ENCODE data around the gene ATP2A2. TPM values are rescaled to one million over a fixed set of nuclear protein-coding genes. Genes with fewer than 3 reads are reported as not detected.
"Not testable (repeated sequence)": the region's sequence is repeated elsewhere in the genome, so short reads cannot be mapped to it uniquely, and the experiment has no call there.

Gene ATP2A2
- total RNA-seq, 2 donors from 2014 or later, result 247 to 359 TPM

DNA sequence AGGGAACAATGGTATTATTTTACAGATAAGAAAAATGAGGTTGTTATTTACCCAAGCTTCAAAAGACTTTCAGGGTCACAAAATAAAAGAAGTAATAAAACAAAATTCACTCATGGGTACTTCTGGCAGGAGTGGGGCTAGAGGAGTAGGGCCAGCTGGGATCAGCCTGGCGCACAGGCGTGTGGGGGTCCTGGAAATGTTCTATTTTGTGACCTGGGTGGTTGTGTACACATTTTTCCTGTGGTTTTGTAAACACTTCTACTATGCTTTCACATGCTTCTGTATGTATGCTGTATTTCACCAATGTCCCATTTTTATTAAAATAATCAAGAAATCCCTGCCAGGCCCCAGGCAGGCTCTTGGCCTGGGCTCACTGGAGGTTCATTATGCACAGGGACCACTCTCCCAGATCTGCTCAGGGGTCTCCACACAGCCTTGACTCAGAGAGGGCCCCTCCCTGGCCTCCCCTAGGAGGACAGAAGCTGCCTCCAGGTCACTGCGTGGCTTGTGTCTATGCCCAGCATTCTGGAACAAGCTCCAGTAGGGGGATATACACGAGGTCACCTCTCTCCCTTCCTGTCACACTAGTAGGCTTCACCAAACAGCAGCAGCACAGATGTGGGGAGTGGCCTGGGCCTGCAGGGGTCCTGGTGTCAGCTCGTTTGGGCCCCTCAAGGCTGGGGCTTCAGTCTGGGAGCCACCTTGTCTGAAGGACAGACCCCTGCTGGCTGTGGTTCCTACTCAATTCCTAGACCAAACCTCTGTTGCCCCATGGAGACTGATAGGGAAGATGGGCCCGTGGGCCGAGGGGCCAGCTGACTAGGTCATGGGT lies 84.7 kb downstream of the ATP2A2 start:
- no peaks in the 10 kb centered on the region for H3K36me3 Mint-ChIP-seq
- DNase-seq (ENCODE audit: low spot score), result no peak
- H3K4me1 Mint-ChIP-seq (ENCODE audit: low read depth in 2 of 2), result no peaks in the 10 kb centered on the region
- no peaks in the 10 kb centered on the region for H3K9me3 Mint-ChIP-seq
- no peak for ATAC-seq
- no peaks in the 10 kb centered on the region for H3K27me3 Mint-ChIP-seq
- H3K4me3 Mint-ChIP-seq, result no peak overlapping the region
- H3K27ac Mint-ChIP-seq, result no peak overlapping the region

DNA sequence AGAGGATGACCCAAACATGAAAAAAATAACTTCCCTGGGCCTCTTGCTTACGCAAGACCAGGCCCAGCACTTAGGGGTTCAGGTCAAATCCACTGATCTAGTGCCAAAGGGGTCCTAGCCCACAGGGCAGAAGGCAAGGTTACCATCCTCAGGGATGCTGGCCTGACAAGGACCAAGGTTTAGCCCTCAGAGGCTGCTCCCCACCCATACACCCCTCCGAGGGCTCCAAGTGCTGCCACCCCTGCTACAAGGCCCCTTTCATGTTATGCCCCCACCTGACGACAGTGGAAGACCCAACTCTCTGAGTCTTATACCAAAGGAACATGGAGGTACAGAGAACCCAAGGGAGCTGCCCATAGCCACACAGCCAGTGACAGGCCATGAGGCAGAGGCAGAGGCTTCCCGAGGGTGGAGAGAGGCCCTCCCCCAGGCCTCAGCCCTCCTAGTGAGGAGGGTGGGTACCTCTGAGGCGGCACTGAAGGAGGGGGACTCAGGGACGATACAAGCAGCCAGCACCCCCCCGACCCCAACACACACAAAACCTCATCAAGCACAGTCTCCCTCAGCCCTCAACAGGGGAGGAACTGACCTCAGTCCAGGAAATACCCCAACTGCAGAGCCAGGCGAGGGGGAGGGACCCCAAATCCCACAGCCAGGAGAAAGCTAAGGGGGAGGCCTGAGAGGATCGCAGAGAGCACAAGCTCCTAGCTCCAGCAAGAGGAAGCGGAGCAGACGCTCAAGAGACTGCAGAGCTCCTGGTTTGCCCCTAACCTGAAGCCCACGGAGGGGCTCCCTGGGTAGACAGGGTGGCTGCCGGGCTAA lies 85.5 kb downstream of the ATP2A2 start:
- ATAC-seq (peak; percentile 22 to 30), DNase-seq (ENCODE audit: low spot score) (no peak)
- Mint-ChIP-seq H3K9me3 (no peaks in the 10 kb centered on the region), H3K36me3 (no peaks in the 10 kb centered on the region), H3K27me3 (no peaks in the 10 kb centered on the region), H3K4me3 (no peak overlapping the region), H3K4me1 (ENCODE audit: low read depth in 2 of 2) (no peaks in the 10 kb centered on the region), H3K27ac (no peak overlapping the region)

DNA sequence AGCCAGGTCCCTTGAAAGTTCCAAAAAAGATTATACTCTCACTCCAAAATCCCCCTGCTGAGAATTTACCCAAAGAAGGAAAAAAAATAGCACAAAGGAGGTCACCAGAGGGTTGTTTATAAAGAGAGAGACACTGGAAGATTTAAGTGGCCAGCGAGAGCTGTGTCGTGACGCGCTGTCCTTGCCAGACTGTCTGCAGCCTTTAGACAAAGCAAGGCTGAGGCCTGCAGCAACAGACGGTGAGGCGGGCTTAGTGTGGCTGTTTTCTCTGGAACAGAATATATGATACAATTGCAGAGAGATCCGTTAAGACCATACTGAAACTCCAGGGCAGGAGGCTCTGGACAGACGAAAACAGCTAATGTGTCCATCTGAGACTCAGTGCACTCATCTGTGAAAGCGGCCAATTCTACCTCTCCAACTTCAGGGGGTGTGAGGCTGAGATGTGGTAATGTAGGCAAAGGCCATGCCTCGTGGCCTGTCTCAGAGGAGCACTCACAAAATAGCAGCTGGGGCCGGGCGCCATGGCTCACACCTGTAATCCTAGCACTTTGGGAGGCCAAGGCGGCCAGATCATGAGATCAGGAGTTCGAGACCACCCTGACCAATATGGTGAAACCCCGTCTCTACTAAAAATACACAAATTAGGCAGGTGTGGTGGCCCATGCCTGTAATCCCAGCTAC lies 86.3 kb downstream of the ATP2A2 start:
- Mint-ChIP-seq H3K27ac (no peak overlapping the region), H3K36me3 (no peaks in the 10 kb centered on the region), H3K4me3 (no peak overlapping the region), H3K4me1 (ENCODE audit: low read depth in 2 of 2) (no peaks in the 10 kb centered on the region), H3K9me3 (no peaks in the 10 kb centered on the region), H3K27me3 (no peaks in the 10 kb centered on the region)
- ATAC-seq, result no peak
- no peak for DNase-seq (ENCODE audit: low spot score)

DNA sequence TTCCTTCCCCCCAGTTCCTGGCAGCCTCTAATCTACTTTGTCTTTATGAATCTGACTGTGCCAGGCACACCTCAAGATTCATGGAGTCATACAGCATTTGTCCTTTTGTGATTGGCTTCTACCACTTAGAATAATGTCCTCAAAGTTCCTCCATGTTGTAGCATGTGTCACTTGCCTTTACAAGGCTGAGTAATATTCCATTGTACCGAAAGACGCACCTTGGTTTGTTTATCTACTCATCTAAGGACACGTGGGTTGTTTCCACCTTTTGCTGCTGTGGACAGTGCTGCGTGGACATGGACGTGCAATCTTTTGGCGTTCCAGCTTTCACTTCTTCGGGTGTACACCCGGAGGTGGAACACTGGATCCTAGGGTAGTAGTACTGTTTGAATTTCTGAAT lies 88.9 kb downstream of the ATP2A2 start:
- H3K27me3 Mint-ChIP-seq, result no peaks in the 10 kb centered on the region
- ATAC-seq (no peak), DNase-seq (ENCODE audit: low spot score) (no peak)
- H3K36me3 Mint-ChIP-seq, result peaks cover 4% of the 10 kb centered on the region
- H3K4me1 Mint-ChIP-seq (ENCODE audit: low read depth in 2 of 2), result no peaks in the 10 kb centered on the region
- no peak overlapping the region for H3K27ac Mint-ChIP-seq
- H3K4me3 Mint-ChIP-seq, result no peak overlapping the region
- H3K9me3 Mint-ChIP-seq, result no peaks in the 10 kb centered on the region

DNA sequence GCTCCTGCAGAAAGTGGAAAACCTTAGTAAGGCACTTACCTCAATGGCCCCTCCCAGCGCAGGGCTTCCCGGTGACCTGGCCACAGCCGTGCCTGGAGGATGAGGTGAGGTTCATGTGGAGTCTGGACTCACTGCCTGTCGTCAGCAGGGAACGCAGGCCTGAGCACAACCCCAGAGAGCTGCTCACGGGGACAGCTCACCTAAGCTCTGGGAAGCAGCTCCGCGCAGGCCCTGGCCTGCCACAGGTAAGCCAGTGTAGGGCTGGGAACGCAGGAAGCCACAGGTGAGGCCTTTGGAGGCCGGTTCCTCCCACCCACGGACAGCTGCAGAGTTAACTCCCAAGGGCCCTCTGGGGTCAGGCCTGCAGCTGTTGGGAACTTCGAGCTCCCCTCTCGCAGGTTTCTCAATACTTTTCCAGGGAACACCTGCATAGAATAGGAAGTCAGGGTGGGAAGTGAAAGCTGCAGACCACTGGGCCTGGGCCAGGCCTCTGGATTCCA lies 89.7 kb downstream of the ATP2A2 start:
- H3K27me3 Mint-ChIP-seq, result no peaks in the 10 kb centered on the region
- no peak overlapping the region for H3K4me3 Mint-ChIP-seq
- DNase-seq (ENCODE audit: low spot score), result no peak
- peak in 1 of 2 donors; percentile 25 for ATAC-seq
- H3K9me3 Mint-ChIP-seq, result no peaks in the 10 kb centered on the region
- H3K36me3 Mint-ChIP-seq, result peaks cover 10% of the 10 kb centered on the region
- no peak overlapping the region for H3K27ac Mint-ChIP-seq
- H3K4me1 Mint-ChIP-seq (ENCODE audit: low read depth in 2 of 2), result no peaks in the 10 kb centered on the region

DNA sequence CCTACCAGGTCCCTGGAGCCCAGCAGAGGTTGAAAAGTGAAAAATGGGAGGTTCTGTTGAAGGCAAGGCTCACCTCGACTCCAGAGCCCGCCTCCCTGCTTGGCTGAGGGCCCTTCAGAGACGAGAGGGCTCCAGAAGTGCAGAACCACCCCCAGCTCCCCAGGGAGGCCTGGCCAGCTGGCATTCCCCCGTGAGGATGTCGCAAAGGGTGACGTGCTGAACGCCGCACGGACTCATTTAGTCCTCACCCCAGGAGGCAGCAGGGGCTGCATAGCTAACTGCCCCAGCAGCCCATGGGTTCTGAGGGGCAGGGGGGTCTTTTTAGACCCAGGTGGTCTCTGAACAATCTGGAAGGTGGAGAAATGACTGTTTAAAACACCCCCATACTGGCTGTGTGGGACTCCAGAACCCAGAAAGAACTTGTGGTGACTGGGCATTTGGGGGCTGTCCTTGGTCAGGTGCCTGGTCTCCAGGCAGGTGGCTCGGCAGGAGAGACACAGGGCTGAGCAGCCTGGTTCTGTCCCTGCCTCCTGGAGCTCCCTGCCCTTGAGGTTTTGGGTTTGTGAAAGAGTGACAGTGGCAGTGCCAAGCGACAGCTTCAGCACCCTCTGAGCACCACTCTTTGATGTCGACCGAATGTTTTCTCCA lies 90.5 kb downstream of the ATP2A2 start:
- no peak overlapping the region for H3K27ac Mint-ChIP-seq

DNA sequence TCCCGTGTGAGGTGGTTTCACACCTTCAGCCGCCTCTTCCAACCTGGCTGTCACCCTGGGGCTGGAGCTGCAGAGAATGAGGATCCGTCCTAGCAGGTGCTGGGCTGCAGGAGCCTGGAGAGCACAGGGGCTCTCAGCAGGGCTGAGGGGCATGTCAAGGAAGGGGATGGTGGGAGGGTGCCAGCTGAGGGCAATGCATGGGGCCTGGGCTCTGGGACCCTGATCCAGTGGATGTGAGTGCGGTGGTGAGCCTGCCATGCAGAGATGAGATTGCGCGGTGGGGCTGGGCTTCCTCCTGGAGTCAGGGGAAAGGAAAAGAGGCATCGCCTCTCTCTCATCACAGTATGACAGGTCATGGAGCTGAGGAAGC lies 91.0 kb downstream of the ATP2A2 start:
- H3K27me3 Mint-ChIP-seq, result no peaks in the 10 kb centered on the region
- H3K9me3 Mint-ChIP-seq, result no peaks in the 10 kb centered on the region
- DNase-seq (ENCODE audit: low spot score) (no peak), ATAC-seq (peak in 1 of 2 donors; percentile 25)
- no peaks in the 10 kb centered on the region for H3K4me1 Mint-ChIP-seq (ENCODE audit: low read depth in 2 of 2)
- no peak overlapping the region for H3K27ac Mint-ChIP-seq
- peaks cover 14% of the 10 kb centered on the region for H3K36me3 Mint-ChIP-seq
- no peak overlapping the region for H3K4me3 Mint-ChIP-seq

More for the DNA sequence above, 90.5 kb downstream of the ATP2A2 start:
- H3K4me1 Mint-ChIP-seq (ENCODE audit: low read depth in 2 of 2), result no peaks in the 10 kb centered on the region
- DNase-seq (ENCODE audit: low spot score), result no peak
- no peaks in the 10 kb centered on the region for H3K27me3 Mint-ChIP-seq
- peaks cover 14% of the 10 kb centered on the region for H3K36me3 Mint-ChIP-seq
- no peak overlapping the region for H3K4me3 Mint-ChIP-seq
- ATAC-seq, result peak in 1 of 2 donors; percentile 16
- no peaks in the 10 kb centered on the region for H3K9me3 Mint-ChIP-seq

- no peaks in the 10 kb centered on the region for H3K4me1 Mint-ChIP-seq (ENCODE audit: low read depth in 2 of 2)
Observed at GRCh38 chr12:110373025-110373424, 92.0 kb downstream of the ATP2A2 start.

GRCh38 chr12:110373425-110373824 lies 92.4 kb downstream of the ATP2A2 start:
- Mint-ChIP-seq H3K9me3 (no peaks in the 10 kb centered on the region), H3K36me3 (peaks cover 21% of the 10 kb centered on the region), H3K4me3 (no peak overlapping the region), H3K27ac (no peak overlapping the region), H3K27me3 (no peaks in the 10 kb centered on the region), H3K4me1 (ENCODE audit: low read depth in 2 of 2) (no peaks in the 10 kb centered on the region)
- no peak for DNase-seq (ENCODE audit: low spot score)
- no peak for ATAC-seq

More at GRCh38 chr12:110373025-110373424, 92.0 kb downstream of the ATP2A2 start:
- Mint-ChIP-seq H3K27ac (no peak overlapping the region), H3K36me3 (peaks cover 19% of the 10 kb centered on the region), H3K9me3 (no peaks in the 10 kb centered on the region), H3K4me3 (no peak overlapping the region), H3K27me3 (no peaks in the 10 kb centered on the region)
- no peak for ATAC-seq
- DNase-seq (ENCODE audit: low spot score), result no peak

DNA sequence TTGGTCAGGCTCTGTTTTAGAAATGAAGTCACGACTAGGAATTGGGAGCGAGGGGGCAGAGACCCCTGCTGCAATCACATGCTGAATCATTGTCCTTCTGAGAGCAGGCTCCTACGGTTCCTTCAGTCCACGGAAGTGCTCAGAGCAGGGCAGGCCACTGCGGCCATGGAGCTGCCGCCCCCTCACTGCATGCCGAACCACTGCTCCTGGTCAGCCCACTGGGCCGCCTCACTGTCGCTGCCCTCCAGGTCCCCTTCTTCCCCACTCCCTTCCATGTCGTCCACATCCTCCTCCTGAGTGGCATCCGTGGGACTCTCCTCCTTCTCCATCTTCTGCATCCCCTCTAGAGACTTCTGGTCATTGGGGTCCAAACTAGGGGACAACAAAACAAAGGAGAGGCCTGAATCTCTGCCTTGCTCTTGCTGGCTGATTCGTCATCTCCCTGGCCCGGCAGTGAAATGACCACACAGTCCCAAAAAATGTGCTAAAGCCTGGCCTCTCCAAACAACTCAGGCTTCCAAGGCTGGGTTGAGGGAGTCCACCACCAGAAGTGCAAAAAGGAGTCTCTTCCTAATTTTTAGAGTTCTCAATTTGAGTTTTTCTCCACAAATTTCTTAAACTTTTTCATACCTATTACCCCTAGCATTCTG lies 93.0 kb downstream of the ATP2A2 start:
- ATAC-seq (no peak), DNase-seq (ENCODE audit: low spot score) (no peak)
- no peaks in the 10 kb centered on the region for H3K4me1 Mint-ChIP-seq (ENCODE audit: low read depth in 2 of 2)
- no peaks in the 10 kb centered on the region for H3K27me3 Mint-ChIP-seq
- no peaks in the 10 kb centered on the region for H3K9me3 Mint-ChIP-seq
- H3K36me3 Mint-ChIP-seq, result peaks cover 25% of the 10 kb centered on the region
- H3K4me3 Mint-ChIP-seq, result no peak overlapping the region
- H3K27ac Mint-ChIP-seq, result no peak overlapping the region

GRCh38 chr12:110378131-110378790 lies 97.2 kb downstream of the ATP2A2 start:
- peaks cover 30% of the 10 kb centered on the region for H3K36me3 Mint-ChIP-seq
- H3K4me3 Mint-ChIP-seq; DNase-seq (ENCODE audit: low spot score); H3K4me1 Mint-ChIP-seq (ENCODE audit: low read depth in 2 of 2); ATAC-seq; H3K27ac Mint-ChIP-seq; H3K27me3 Mint-ChIP-seq; H3K9me3 Mint-ChIP-seq: not testable (repeated sequence)

DNA sequence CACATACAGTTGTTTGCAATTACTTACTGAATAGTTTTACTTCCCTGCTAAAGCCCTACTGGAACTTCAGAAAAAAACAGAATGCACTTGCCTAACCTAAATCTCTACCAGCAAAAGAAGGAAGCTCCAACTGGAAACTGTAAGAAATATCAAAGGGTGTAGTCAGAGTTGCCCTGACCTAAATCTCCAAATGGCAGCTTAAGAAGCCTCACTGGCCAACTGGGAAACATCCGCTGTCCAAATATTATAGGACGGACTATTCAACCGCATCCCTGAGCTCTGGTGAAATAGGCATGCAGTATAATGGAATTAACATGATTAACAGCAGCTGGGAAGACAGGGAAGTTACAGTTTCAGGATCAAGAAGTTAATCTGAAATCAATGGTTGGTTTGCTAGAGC lies 98.2 kb downstream of the ATP2A2 start:
- no peak overlapping the region for H3K27ac Mint-ChIP-seq

More for the DNA sequence above, 98.2 kb downstream of the ATP2A2 start:
- ATAC-seq, result no peak
- H3K9me3 Mint-ChIP-seq, result no peaks in the 10 kb centered on the region
- DNase-seq (ENCODE audit: low spot score), result no peak
- peaks cover 30% of the 10 kb centered on the region for H3K36me3 Mint-ChIP-seq
- H3K4me3 Mint-ChIP-seq, result no peak overlapping the region
- H3K4me1 Mint-ChIP-seq (ENCODE audit: low read depth in 2 of 2), result no peaks in the 10 kb centered on the region
- no peaks in the 10 kb centered on the region for H3K27me3 Mint-ChIP-seq
